Tibial nerve (tissue), 4 donors: Measurements from ENCODE around the gene GNB1L.

Experiments used
- CTCF ChIP-seq, 5 experiments: fragments of 200-600 bp in 3 of 5; fragments of 450-650 bp in 2 of 5; sonication (generic) in 3 of 5; IDR thresholded peaks; one replicate each; pipeline ENCODE4 v1.5.1; 2016 to 2019; ENCODE audit warnings: antibody characterized with exemption in 5 of 5, mild to moderate bottlenecking in 3 of 5, moderate library complexity in 2 of 5
- EP300 ChIP-seq, 2 donors: sonication (generic); formaldehyde crosslinking; IDR thresholded peaks; one replicate each; pipeline ENCODE4 v1.6.1; 2017; ENCODE audit warnings: antibody characterized with exemption in 2 of 2, mild to moderate bottlenecking in 1 of 2
- POLR2A ChIP-seq, 2 donors: fragments of 450-650 bp; IDR thresholded peaks; one replicate each; pipeline ENCODE4 v1.6.1; 2017; ENCODE audit warnings: antibody characterized with exemption in 2 of 2, mild to moderate bottlenecking in 2 of 2, moderate library complexity in 2 of 2

- TF ChIP-seq CTCF (IDR thresholded peaks at IDR 0.05) (no peak), POLR2A (IDR thresholded peaks at IDR 0.05) (no peak), EP300 (IDR thresholded peaks at IDR 0.05) (no peak)
Observed at GRCh38 chr22:19782533-19782932, 72.1 kb downstream of the GNB1L start.
